NB4 (cell line): Measurements from ENCODE around the gene TMEM50B.

ENCODE experiments used
- POLR2A ChIP-seq: IDR thresholded peaks from 2 replicates; pipeline ENCODE4 v1.6.1; 2011; ENCODE audit warnings: mild to moderate bottlenecking; ENCODE audit not compliant: insufficient read length; ENCODE audit errors: extremely low read depth
- TF ChIP-seq, protein P1 (sequence below): IDR thresholded peaks from one replicate; pipeline ENCODE4 v1.5.1; 2012; ENCODE audit warnings: low read depth, low read length
- TF ChIP-seq, protein P2 (sequence below): IDR thresholded peaks from 2 replicates; pipeline ENCODE4 v1.6.1; 2011; ENCODE audit warnings: low read depth, low read length

DNA sequence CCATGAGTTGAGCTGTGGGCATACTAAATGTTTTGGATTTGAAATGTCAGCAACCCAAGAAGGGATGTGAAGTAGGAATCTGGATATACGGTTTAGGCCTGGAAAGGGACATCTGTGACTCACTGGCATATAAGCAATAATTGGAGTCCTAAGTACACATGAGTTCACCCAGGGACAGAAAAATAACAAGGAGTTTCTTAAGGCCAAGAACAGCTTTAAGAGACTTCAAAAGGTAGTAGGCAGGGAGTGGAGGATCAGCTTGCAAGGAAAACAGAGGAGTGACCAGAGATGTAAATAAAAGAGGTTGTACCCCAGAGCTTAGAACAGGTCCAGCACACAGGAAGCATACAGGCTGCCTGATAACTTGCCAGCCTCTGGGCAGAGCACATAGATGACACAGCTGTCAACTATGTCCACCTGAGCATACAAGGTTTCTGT is 28.1 kb downstream of the TMEM50B start:
- TF ChIP-seq, protein P1, sequence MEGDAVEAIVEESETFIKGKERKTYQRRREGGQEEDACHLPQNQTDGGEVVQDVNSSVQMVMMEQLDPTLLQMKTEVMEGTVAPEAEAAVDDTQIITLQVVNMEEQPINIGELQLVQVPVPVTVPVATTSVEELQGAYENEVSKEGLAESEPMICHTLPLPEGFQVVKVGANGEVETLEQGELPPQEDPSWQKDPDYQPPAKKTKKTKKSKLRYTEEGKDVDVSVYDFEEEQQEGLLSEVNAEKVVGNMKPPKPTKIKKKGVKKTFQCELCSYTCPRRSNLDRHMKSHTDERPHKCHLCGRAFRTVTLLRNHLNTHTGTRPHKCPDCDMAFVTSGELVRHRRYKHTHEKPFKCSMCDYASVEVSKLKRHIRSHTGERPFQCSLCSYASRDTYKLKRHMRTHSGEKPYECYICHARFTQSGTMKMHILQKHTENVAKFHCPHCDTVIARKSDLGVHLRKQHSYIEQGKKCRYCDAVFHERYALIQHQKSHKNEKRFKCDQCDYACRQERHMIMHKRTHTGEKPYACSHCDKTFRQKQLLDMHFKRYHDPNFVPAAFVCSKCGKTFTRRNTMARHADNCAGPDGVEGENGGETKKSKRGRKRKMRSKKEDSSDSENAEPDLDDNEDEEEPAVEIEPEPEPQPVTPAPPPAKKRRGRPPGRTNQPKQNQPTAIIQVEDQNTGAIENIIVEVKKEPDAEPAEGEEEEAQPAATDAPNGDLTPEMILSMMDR, result no peak
- TF ChIP-seq POLR2A, result no peak
- TF ChIP-seq, protein P2, sequence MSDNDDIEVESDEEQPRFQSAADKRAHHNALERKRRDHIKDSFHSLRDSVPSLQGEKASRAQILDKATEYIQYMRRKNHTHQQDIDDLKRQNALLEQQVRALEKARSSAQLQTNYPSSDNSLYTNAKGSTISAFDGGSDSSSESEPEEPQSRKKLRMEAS, result no peak
